OCI-LY3 (cell line): ENCODE data around the gene FIBIN.

ENCODE experiments used
- H2AFZ ChIP-seq: fragments of 200-600, 300-600 bp; shearing (Covaris generic); 2 replicates; pipeline ENCODE4 v1.6.0; 2014; ENCODE audit warnings: antibody characterized with exemption, low read depth, low read length
- H3K27ac ChIP-seq: fragments of 200-600, 300-600 bp; sonication (generic); 2 replicates; pipeline ENCODE4 v1.5.1; 2014; ENCODE audit warnings: mild to moderate bottlenecking, low read length, moderate library complexity, mixed read lengths
- H3K27me3 ChIP-seq: fragments of 200-600, 300-600 bp; sonication (generic); 2 replicates; pipeline ENCODE4 v1.6.1; 2014; ENCODE audit warnings: low read depth, low read length, mixed read lengths
- H3K36me3 ChIP-seq: fragments of 200-600, 300-600 bp; sonication (generic); replicated peaks from 2 replicates; pipeline ENCODE3; 2014; ENCODE audit warnings: low read depth, low read length, mixed read lengths
- H3K4me1 ChIP-seq: fragments of 300-600, 200-600 bp; sonication (generic); 2 replicates; pipeline ENCODE4 v1.6.1; 2014; ENCODE audit warnings: low read length, mixed read lengths
- H3K4me2 ChIP-seq: fragments of 200-600, 300-600 bp; sonication (generic); 2 replicates; pipeline ENCODE4 v1.6.1; 2014; ENCODE audit warnings: low read length, mixed read lengths
- H3K4me3 ChIP-seq: fragments of 300-600, 200-600 bp; sonication (generic); 2 replicates; pipeline ENCODE4 v1.5.1; 2014; ENCODE audit warnings: antibody characterized with exemption, mild to moderate bottlenecking, low read length, moderate library complexity
- H3K79me2 ChIP-seq: fragments of 300-600, 200-600 bp; shearing (Covaris generic); 2 replicates; pipeline ENCODE4 v1.6.1; 2014; ENCODE audit warnings: mild to moderate bottlenecking, low read length, mixed read lengths
- H3K9ac ChIP-seq: fragments of 300-600, 200-600 bp; shearing (Covaris generic); 2 replicates; pipeline ENCODE4 v1.6.0; 2014; ENCODE audit warnings: mild to moderate bottlenecking, low read length, moderate library complexity
- H3K9me3 ChIP-seq: fragments of 200-600, 300-600 bp; shearing (Covaris generic); 2 replicates; pipeline ENCODE4 v1.6.1; 2014; ENCODE audit warnings: low read length, mixed read lengths; ENCODE audit not compliant: insufficient read depth
- H4K20me1 ChIP-seq: fragments of 200-600, 300-600 bp; sonication (generic); 2 replicates; pipeline ENCODE4 v1.6.1; 2016; ENCODE audit warnings: low read length, mixed read lengths; ENCODE audit not compliant: insufficient read depth
- CTCF ChIP-seq: fragments of 200-600, 300-600 bp; sonication (generic); IDR thresholded peaks from 2 replicates; pipeline ENCODE4 v1.5.1; 2014; ENCODE audit warnings: antibody characterized with exemption, low read length, low read depth
- EZH2phosphoT487 ChIP-seq: fragments of 200-600 bp; shearing (Covaris generic); IDR thresholded peaks from 2 replicates; pipeline ENCODE4 v1.6.1; 2018; ENCODE audit warnings: antibody characterized with exemption, mixed run types, low read depth

Gene FIBIN

GRCh38 chr11:26983645-26984044 lies 10.3 kb upstream of the FIBIN start:
- Histone ChIP-seq H3K4me1 (peaks cover 4% of the 10 kb centered on the region; the same call in 1 of the 2 replicates), H3K9ac (no peak overlapping the region), H2AFZ (no peak overlapping the region), H3K4me2 (no peak overlapping the region), H3K79me2 (no peaks in the 10 kb centered on the region), H3K9me3 (no peaks in the 10 kb centered on the region), H4K20me1 (no peaks in the 10 kb centered on the region), H3K36me3 (no peaks in the 10 kb centered on the region), H3K4me3 (no peak overlapping the region), H3K27ac (no peak overlapping the region), H3K27me3 (no peaks in the 10 kb centered on the region)
- no peak for TF ChIP-seq CTCF
- TF ChIP-seq EZH2phosphoT487 = no peak

GRCh38 chr11:26985470-26985869 lies 8.4 kb upstream of the FIBIN start:
- no peak overlapping the region for H2AFZ ChIP-seq
- H3K4me3 ChIP-seq = no peak overlapping the region
- no peaks in the 10 kb centered on the region for H3K9me3 ChIP-seq
- no peaks in the 10 kb centered on the region for H3K27me3 ChIP-seq
- H3K4me2 ChIP-seq = no peak overlapping the region
- no peak overlapping the region for H3K27ac ChIP-seq
- H4K20me1 ChIP-seq = no peaks in the 10 kb centered on the region
- TF ChIP-seq EZH2phosphoT487 = no peak
- no peak for TF ChIP-seq CTCF
- no peak overlapping the region for H3K9ac ChIP-seq
- H3K4me1 ChIP-seq = peaks cover 4% of the 10 kb centered on the region; the same call in 1 of the 2 replicates
- no peaks in the 10 kb centered on the region for H3K79me2 ChIP-seq
- H3K36me3 ChIP-seq = no peaks in the 10 kb centered on the region

- H4K20me1 ChIP-seq = no peaks in the 10 kb centered on the region
- no peak overlapping the region for H2AFZ ChIP-seq
- H3K4me2 ChIP-seq = no peak overlapping the region
- no peaks in the 10 kb centered on the region for H3K27me3 ChIP-seq
- H3K4me1 ChIP-seq = peaks cover 4% of the 10 kb centered on the region; the same call in 1 of the 2 replicates
- H3K36me3 ChIP-seq = no peaks in the 10 kb centered on the region
- H3K9me3 ChIP-seq = no peaks in the 10 kb centered on the region
- no peak overlapping the region for H3K9ac ChIP-seq
- no peak overlapping the region for H3K4me3 ChIP-seq
- H3K79me2 ChIP-seq = no peaks in the 10 kb centered on the region
- H3K27ac ChIP-seq = no peak overlapping the region
- TF ChIP-seq EZH2phosphoT487 (no peak), CTCF (no peak)
These were observed 8.0 kb upstream of the FIBIN start for GRCh38 chr11:26985943-26986342.

GRCh38 chr11:26987272-26987671 lies 6.6 kb upstream of the FIBIN start:
- Histone ChIP-seq H3K4me3 (no peak overlapping the region), H3K9ac (no peak overlapping the region), H3K4me2 (no peak overlapping the region), H3K4me1 (peaks cover 4% of the 10 kb centered on the region; the same call in 1 of the 2 replicates), H3K36me3 (no peaks in the 10 kb centered on the region), H3K27ac (no peak overlapping the region), H3K79me2 (no peaks in the 10 kb centered on the region), H3K9me3 (no peaks in the 10 kb centered on the region), H2AFZ (no peak overlapping the region), H3K27me3 (no peaks in the 10 kb centered on the region), H4K20me1 (no peaks in the 10 kb centered on the region)
- no peak for TF ChIP-seq EZH2phosphoT487
- TF ChIP-seq CTCF = no peak
